NT2/D1 (cell line): Measurements from ENCODE around the gene SH3RF2.
"Not testable (repeated sequence)": the region's sequence is repeated elsewhere in the genome, so short reads cannot be mapped to it uniquely, and the experiment has no call there.

Experiments
- DNase-seq: peaks from one replicate; pipeline ENCODE4 v3.0.0-alpha.2; 2011; ENCODE audit warnings: low read depth, low spot score
- H3K27me3 ChIP-seq: 2 replicates; pipeline ENCODE4 v1.6.0; 2011; ENCODE audit warnings: mild to moderate bottlenecking; ENCODE audit not compliant: insufficient read length, insufficient read depth
- H3K36me3 ChIP-seq: 2 replicates; pipeline ENCODE4 v1.6.1; 2011; ENCODE audit warnings: mild to moderate bottlenecking, low read length, mixed read lengths; ENCODE audit not compliant: insufficient read depth, insufficient read length
- H3K4me1 ChIP-seq: 2 replicates; pipeline ENCODE4 v1.5.1; 2011; ENCODE audit not compliant: insufficient read depth, insufficient read length
- H3K4me3 ChIP-seq: 2 replicates; pipeline ENCODE4 v1.5.1; 2011; ENCODE audit warnings: low read depth; ENCODE audit not compliant: insufficient read length
- H3K9ac ChIP-seq: 2 replicates; pipeline ENCODE4 v1.6.0; 2011; ENCODE audit warnings: low read depth; ENCODE audit not compliant: insufficient read length
- H3K9me3 ChIP-seq: 2 replicates; pipeline ENCODE4 v1.5.1; 2011; ENCODE audit warnings: mild to moderate bottlenecking, low read length; ENCODE audit not compliant: insufficient read depth
- SUZ12 ChIP-seq: IDR thresholded peaks from 2 replicates; pipeline ENCODE4 v1.6.1; 2011; ENCODE audit not compliant: insufficient read length, insufficient read depth; ENCODE audit errors: extremely low read depth
- YY1 ChIP-seq: IDR thresholded peaks from 2 replicates; pipeline ENCODE4 v1.6.1; 2011; ENCODE audit not compliant: insufficient read length, insufficient read depth
- ZNF274 ChIP-seq: IDR thresholded peaks from 2 replicates; pipeline ENCODE4 v1.6.1; 2011; ENCODE audit warnings: mild to moderate bottlenecking, low read depth, low read length

The SH3RF2 gene

GRCh38 chr5:146007270-146007669, 70.9 kb downstream of the SH3RF2 start:
- no peak for DNase-seq
- Histone ChIP-seq H3K36me3 (no peaks in the 10 kb centered on the region), H3K4me1 (no peaks in the 10 kb centered on the region), H3K27me3 (no peaks in the 10 kb centered on the region), H3K4me3 (no peak overlapping the region), H3K9me3 (no peaks in the 10 kb centered on the region), H3K9ac (no peak overlapping the region)
- no peak for TF ChIP-seq SUZ12
- TF ChIP-seq ZNF274 = no peak
- no peak for TF ChIP-seq YY1

GRCh38 chr5:146007989-146008388, 71.6 kb downstream of the SH3RF2 start:
- TF ChIP-seq ZNF274 = no peak
- TF ChIP-seq SUZ12 = no peak
- no peak for TF ChIP-seq YY1
- Histone ChIP-seq H3K36me3 (no peaks in the 10 kb centered on the region), H3K4me1 (no peaks in the 10 kb centered on the region), H3K9ac (no peak overlapping the region), H3K9me3 (no peaks in the 10 kb centered on the region), H3K27me3 (no peaks in the 10 kb centered on the region), H3K4me3 (no peak overlapping the region)
- no peak for DNase-seq

- no peaks in the 10 kb centered on the region for H3K4me1 ChIP-seq
- no peak for DNase-seq
- no peak overlapping the region for H3K9ac ChIP-seq
These were observed 72.6 kb downstream of the SH3RF2 start for GRCh38 chr5:146009020-146009419.

GRCh38 chr5:146010447-146010846, 74.1 kb downstream of the SH3RF2 start:
- not testable (repeated sequence) for H3K9ac ChIP-seq, H3K27me3 ChIP-seq, DNase-seq, H3K9me3 ChIP-seq, H3K4me1 ChIP-seq, H3K36me3 ChIP-seq, H3K4me3 ChIP-seq

More at GRCh38 chr5:146009020-146009419, 72.6 kb downstream of the SH3RF2 start:
- Histone ChIP-seq H3K27me3 (no peaks in the 10 kb centered on the region), H3K36me3 (no peaks in the 10 kb centered on the region), H3K9me3 (no peaks in the 10 kb centered on the region), H3K4me3 (no peak overlapping the region)
- TF ChIP-seq ZNF274 = no peak
- TF ChIP-seq YY1 = no peak
- no peak for TF ChIP-seq SUZ12

- no peaks in the 10 kb centered on the region for H3K27me3 ChIP-seq
- H3K9me3 ChIP-seq = no peaks in the 10 kb centered on the region
- H3K4me1 ChIP-seq = no peaks in the 10 kb centered on the region
- H3K36me3 ChIP-seq = no peaks in the 10 kb centered on the region
- no peak for TF ChIP-seq ZNF274
- TF ChIP-seq SUZ12 = no peak
- TF ChIP-seq YY1 = no peak
- no peak overlapping the region for H3K4me3 ChIP-seq
- no peak overlapping the region for H3K9ac ChIP-seq
- no peak for DNase-seq
These were observed 77.4 kb downstream of the SH3RF2 start for GRCh38 chr5:146013761-146014160.

GRCh38 chr5:146015001-146015400, 78.6 kb downstream of the SH3RF2 start:
- H3K36me3 ChIP-seq = no peaks in the 10 kb centered on the region

GRCh38 chr5:146016764-146017484, 80.5 kb downstream of the SH3RF2 start:
- no peak for DNase-seq
- Histone ChIP-seq H3K4me1 (no peaks in the 10 kb centered on the region), H3K9me3 (no peaks in the 10 kb centered on the region), H3K9ac (no peak overlapping the region), H3K27me3 (no peaks in the 10 kb centered on the region), H3K4me3 (no peak overlapping the region), H3K36me3 (no peaks in the 10 kb centered on the region)
- TF ChIP-seq ZNF274 (no peak), YY1 (no peak), SUZ12 (no peak)

More at GRCh38 chr5:146015001-146015400, 78.6 kb downstream of the SH3RF2 start:
- Histone ChIP-seq H3K4me1 (no peaks in the 10 kb centered on the region), H3K27me3 (no peaks in the 10 kb centered on the region), H3K4me3 (no peak overlapping the region), H3K9ac (no peak overlapping the region), H3K9me3 (no peaks in the 10 kb centered on the region)
- no peak for TF ChIP-seq YY1
- no peak for TF ChIP-seq ZNF274
- TF ChIP-seq SUZ12 = no peak
- DNase-seq = no peak
